ENCODE data around the gene MTREX.
A peak's percentile ranks its signal among the peaks of the same experiment; 100 is the strongest.

Gene MTREX

GRCh38 chr5:55331321-55331720, 23.5 kb downstream of the MTREX start:
- TF ChIP-seq POLR2A (IDR thresholded peaks at IDR 0.05; ENCODE audit: low read depth, low read length) (no peak), POLR2AphosphoS5 (IDR thresholded peaks at IDR 0.05; ENCODE audit: low read depth, low read length) (no peak), TAF1 (IDR thresholded peaks at IDR 0.05; ENCODE audit: borderline replicate concordance, low read depth, low read length) (no peak)
- FAIRE-seq (no peak), DNase-seq (ENCODE audit: insufficient read length) (no peak)

GRCh38 chr5:55333017-55333416, 25.2 kb downstream of the MTREX start:
- no peak for DNase-seq (ENCODE audit: insufficient read length)
- no peak for FAIRE-seq
- TF ChIP-seq POLR2AphosphoS5 (IDR thresholded peaks at IDR 0.05; ENCODE audit: low read depth, low read length) = no peak
- no peak for TF ChIP-seq TAF1 (IDR thresholded peaks at IDR 0.05; ENCODE audit: borderline replicate concordance, low read depth, low read length)
- no peak for TF ChIP-seq POLR2A (IDR thresholded peaks at IDR 0.05; ENCODE audit: low read depth, low read length)

GRCh38 chr5:55333811-55334210, 26.0 kb downstream of the MTREX start:
- no peak for DNase-seq (ENCODE audit: insufficient read length)
- FAIRE-seq = no peak
- TF ChIP-seq POLR2AphosphoS5 (IDR thresholded peaks at IDR 0.05; ENCODE audit: low read depth, low read length) = no peak
- TF ChIP-seq TAF1 (IDR thresholded peaks at IDR 0.05; ENCODE audit: borderline replicate concordance, low read depth, low read length) = no peak
- no peak for TF ChIP-seq POLR2A (IDR thresholded peaks at IDR 0.05; ENCODE audit: low read depth, low read length)

GRCh38 chr5:55338092-55338613, 30.4 kb downstream of the MTREX start:
- TF ChIP-seq TAF1 (IDR thresholded peaks at IDR 0.05; ENCODE audit: borderline replicate concordance, low read depth, low read length) (no peak), POLR2AphosphoS5 (IDR thresholded peaks at IDR 0.05; ENCODE audit: low read depth, low read length) (no peak), POLR2A (IDR thresholded peaks at IDR 0.05; ENCODE audit: low read depth, low read length) (no peak)
- DNase-seq (ENCODE audit: insufficient read length) (no peak), FAIRE-seq (no peak)

GRCh38 chr5:55338810-55339243, 31.0 kb downstream of the MTREX start:
- TF ChIP-seq POLR2A (IDR thresholded peaks at IDR 0.05; ENCODE audit: low read depth, low read length) = no peak
- TF ChIP-seq TAF1 (IDR thresholded peaks at IDR 0.05; ENCODE audit: borderline replicate concordance, low read depth, low read length) = no peak
- TF ChIP-seq POLR2AphosphoS5 (IDR thresholded peaks at IDR 0.05; ENCODE audit: low read depth, low read length) = no peak
- no peak for DNase-seq (ENCODE audit: insufficient read length)
- FAIRE-seq = peak; percentile 73

- FAIRE-seq (no peak), DNase-seq (ENCODE audit: insufficient read length) (no peak)
- TF ChIP-seq POLR2A (IDR thresholded peaks at IDR 0.05; ENCODE audit: low read depth, low read length) (no peak), POLR2AphosphoS5 (IDR thresholded peaks at IDR 0.05; ENCODE audit: low read depth, low read length) (no peak), TAF1 (IDR thresholded peaks at IDR 0.05; ENCODE audit: borderline replicate concordance, low read depth, low read length) (no peak)
These were observed 35.3 kb downstream of the MTREX start for GRCh38 chr5:55343107-55343506.

GRCh38 chr5:55343609-55344008, 35.8 kb downstream of the MTREX start:
- DNase-seq (ENCODE audit: insufficient read length) (no peak), FAIRE-seq (no peak)
- TF ChIP-seq POLR2AphosphoS5 (IDR thresholded peaks at IDR 0.05; ENCODE audit: low read depth, low read length) (no peak), POLR2A (IDR thresholded peaks at IDR 0.05; ENCODE audit: low read depth, low read length) (no peak), TAF1 (IDR thresholded peaks at IDR 0.05; ENCODE audit: borderline replicate concordance, low read depth, low read length) (no peak)

- DNase-seq (ENCODE audit: insufficient read length) = no peak
- TF ChIP-seq TAF1 (IDR thresholded peaks at IDR 0.05; ENCODE audit: borderline replicate concordance, low read depth, low read length) (no peak), POLR2AphosphoS5 (IDR thresholded peaks at IDR 0.05; ENCODE audit: low read depth, low read length) (no peak), POLR2A (IDR thresholded peaks at IDR 0.05; ENCODE audit: low read depth, low read length) (no peak)
- no peak for FAIRE-seq
These were observed 36.7 kb downstream of the MTREX start for GRCh38 chr5:55344392-55344992.

GRCh38 chr5:55345327-55345726, 37.5 kb downstream of the MTREX start:
- FAIRE-seq (no peak), DNase-seq (ENCODE audit: insufficient read length) (no peak)
- TF ChIP-seq POLR2A (IDR thresholded peaks at IDR 0.05; ENCODE audit: low read depth, low read length) = no peak
- no peak for TF ChIP-seq POLR2AphosphoS5 (IDR thresholded peaks at IDR 0.05; ENCODE audit: low read depth, low read length)
- TF ChIP-seq TAF1 (IDR thresholded peaks at IDR 0.05; ENCODE audit: borderline replicate concordance, low read depth, low read length) = no peak

GRCh38 chr5:55347786-55348185, 40.0 kb downstream of the MTREX start:
- DNase-seq (ENCODE audit: insufficient read length) (no peak), FAIRE-seq (no peak)
- no peak for TF ChIP-seq TAF1 (IDR thresholded peaks at IDR 0.05; ENCODE audit: borderline replicate concordance, low read depth, low read length)
- TF ChIP-seq POLR2A (IDR thresholded peaks at IDR 0.05; ENCODE audit: low read depth, low read length) = no peak
- no peak for TF ChIP-seq POLR2AphosphoS5 (IDR thresholded peaks at IDR 0.05; ENCODE audit: low read depth, low read length)

GRCh38 chr5:55350754-55351153, 43.0 kb downstream of the MTREX start:
- DNase-seq (ENCODE audit: insufficient read length) = no peak
- TF ChIP-seq POLR2A (IDR thresholded peaks at IDR 0.05; ENCODE audit: low read depth, low read length) (no peak), TAF1 (IDR thresholded peaks at IDR 0.05; ENCODE audit: borderline replicate concordance, low read depth, low read length) (no peak), POLR2AphosphoS5 (IDR thresholded peaks at IDR 0.05; ENCODE audit: low read depth, low read length) (no peak)
- no peak for FAIRE-seq

GRCh38 chr5:55356896-55357295, 49.1 kb downstream of the MTREX start:
- FAIRE-seq (no peak), DNase-seq (ENCODE audit: insufficient read length) (no peak)
- TF ChIP-seq POLR2A (IDR thresholded peaks at IDR 0.05; ENCODE audit: low read depth, low read length) (no peak), POLR2AphosphoS5 (IDR thresholded peaks at IDR 0.05; ENCODE audit: low read depth, low read length) (no peak), TAF1 (IDR thresholded peaks at IDR 0.05; ENCODE audit: borderline replicate concordance, low read depth, low read length) (no peak)

Data from GM12892 (cell line).